A673 (cell line): ENCODE data around the gene TP53I13. TPM values are rescaled to one million over a fixed set of nuclear protein-coding genes. Genes with fewer than 3 reads are reported as not detected.

Experiments
- BruUV-seq: library from RNA; stranded (reverse); fragments of 400-500 nt; replicated peaks from 2 replicates; lab custom pipeline; 2021; lab: Mats Ljungman, UMichigan
- CTCF ChIA-PET: fragments of 300-600 bp; sonication (Branson Sonifier 250); formaldehyde crosslinking; loops from one replicate; lab custom pipeline; 2022; ENCODE audit warnings: antibody characterized with exemption; lab: Charles Lee
- POLR2A ChIA-PET: fragments of 300-600 bp; sonication (Branson Sonifier 250); formaldehyde crosslinking; loops from one replicate; lab custom pipeline; 2022; ENCODE audit warnings: antibody characterized with exemption; ENCODE audit not compliant: low non-redundant PET; lab: Charles Lee
- DNase-seq: peaks from one replicate; pipeline ENCODE4 v3.0.0-alpha.2; 2015; ENCODE audit warnings: low spot score
- H3K27ac ChIP-seq: fragments of 200-600 bp; sonication (generic); 2 replicates; pipeline ENCODE4 v1.5.1; 2016; ENCODE audit warnings: mixed run types, low read depth, mild to moderate bottlenecking, mixed read lengths, antibody characterized with exemption, low read length; ENCODE audit not compliant: poor library complexity, severe bottlenecking
- H3K27me3 ChIP-seq: fragments of 200-600 bp; sonication (generic); replicated peaks from 2 replicates; pipeline ENCODE4 v1.6.1; 2017; ENCODE audit warnings: mixed run types, low read depth, mild to moderate bottlenecking, mixed read lengths, antibody characterized with exemption, low read length; ENCODE audit not compliant: insufficient read depth, poor library complexity
- H3K36me3 ChIP-seq: fragments of 200-600 bp; sonication (generic); 2 replicates; pipeline ENCODE4 v1.6.1; 2016; ENCODE audit warnings: mixed run types, mild to moderate bottlenecking, mixed read lengths, antibody characterized with exemption, low read length; ENCODE audit not compliant: insufficient read depth, poor library complexity, severe bottlenecking
- H3K4me1 ChIP-seq: fragments of 200-600 bp; sonication (generic); 2 replicates; pipeline ENCODE4 v1.6.1; 2017; ENCODE audit warnings: mixed run types, mild to moderate bottlenecking, mixed read lengths, antibody characterized with exemption, low read length; ENCODE audit not compliant: insufficient read depth, poor library complexity, severe bottlenecking
- H3K4me3 ChIP-seq: fragments of 200-600 bp; sonication (generic); 2 replicates; pipeline ENCODE4 v1.5.1; 2016; ENCODE audit warnings: low read depth, mixed run types, mild to moderate bottlenecking, mixed read lengths, low read length; ENCODE audit not compliant: poor library complexity, severe bottlenecking
- H3K9me3 ChIP-seq: fragments of 200-600 bp; sonication (generic); 2 replicates; pipeline ENCODE4 v1.6.1; 2016; ENCODE audit warnings: mixed run types, low read depth, mild to moderate bottlenecking, mixed read lengths, antibody characterized with exemption, low read length; ENCODE audit not compliant: poor library complexity, severe bottlenecking
- CTCF ChIP-seq: fragments of 300-800, 200-600 bp; sonication (generic); conservative IDR thresholded peaks from 2 replicates; pipeline ENCODE4 v1.5.1; 2017; ENCODE audit warnings: low read depth, mild to moderate bottlenecking, antibody characterized with exemption, low read length, moderate library complexity, mixed read lengths
- EZH2 ChIP-seq: fragments of 200-600 bp; sonication (generic); IDR thresholded peaks from 2 replicates; pipeline ENCODE4 v1.6.1; 2017; ENCODE audit warnings: borderline replicate concordance, low read depth, mild to moderate bottlenecking, mixed read lengths, antibody characterized with exemption, low read length; ENCODE audit not compliant: poor library complexity, severe bottlenecking
- intact Hi-C: fragments of 100-400 bp; cut with micrococcal nuclease; formaldehyde crosslinking; loops from one replicate; pipeline ENCODE4 v1.10.0; 2022; ENCODE audit not compliant: unreplicated experiment
- total RNA-seq: library from RNA; stranded (reverse); gene quantifications from 2 replicates; pipeline ENCODE4 v1.2.3, GENCODE V29; 2021

TP53I13 gene
- total RNA-seq, 1 experiment from 2014 or later: 34.6 TPM

- CTCF ChIA-PET: no interaction called here
- TF ChIP-seq CTCF: no peak
- TF ChIP-seq EZH2: no peak
- POLR2A ChIA-PET: no interaction called here
- Histone ChIP-seq H3K27ac (no peak overlapping the region), H3K4me1 (peaks cover 22% of the 10 kb centered on the region), H3K4me3 (no peak overlapping the region), H3K36me3 (peaks cover 29% of the 10 kb centered on the region), H3K27me3 (no peaks in the 10 kb centered on the region), H3K9me3 (no peaks in the 10 kb centered on the region)
- DNase-seq: no peak
- intact Hi-C loops: no loop called here
- no TSS peak for BruUV-seq
Observed at GRCh38 chr17:29612404-29613280, 44.1 kb downstream of the TP53I13 start.

- H3K4me3 ChIP-seq: no peak overlapping the region
- no peak for TF ChIP-seq EZH2
- no peak; the same call in 1 of the 2 replicates for TF ChIP-seq CTCF
- peaks cover 27% of the 10 kb centered on the region for H3K36me3 ChIP-seq
- H3K4me1 ChIP-seq: peaks cover 22% of the 10 kb centered on the region
- ChIA-PET POLR2A (interaction anchor here (0.7 kb wide), 1 partner anchor 806 kb away, joined by 3 read pairs; no protein-coding TSS in a partner anchor), CTCF (interaction anchor here (0.6 kb wide), 2 partner anchors 22 to 256 kb away, joined by 3 to 5 read pairs; no protein-coding TSS in a partner anchor)
- no peaks in the 10 kb centered on the region for H3K27me3 ChIP-seq
- H3K27ac ChIP-seq: no peak overlapping the region
- intact Hi-C loops: no loop called here
- H3K9me3 ChIP-seq: no peaks in the 10 kb centered on the region
- no peak for DNase-seq
- BruUV-seq: no TSS peak
Observed at GRCh38 chr17:29613352-29613837, 44.9 kb downstream of the TP53I13 start.

- Histone ChIP-seq H3K4me3 (no peak overlapping the region), H3K9me3 (no peaks in the 10 kb centered on the region), H3K36me3 (peaks cover 24% of the 10 kb centered on the region), H3K4me1 (peaks cover 22% of the 10 kb centered on the region), H3K27me3 (no peaks in the 10 kb centered on the region), H3K27ac (no peak overlapping the region)
- no TSS peak for BruUV-seq
- POLR2A ChIA-PET: interaction anchor here (0.7 kb wide), 1 partner anchor 805 kb away, joined by 3 read pairs; no protein-coding TSS in a partner anchor
- TF ChIP-seq EZH2 (no peak), CTCF (no peak)
- intact Hi-C loops: no loop called here
- no peak for DNase-seq
- CTCF ChIA-PET: interaction anchor here (0.6 kb wide), 2 partner anchors 22 to 255 kb away, joined by 3 to 5 read pairs; no protein-coding TSS in a partner anchor
Observed at GRCh38 chr17:29613856-29614255, 45.4 kb downstream of the TP53I13 start.
